Globus pallidus (tissue), 1 donor: ENCODE data around the gene TCN1.
"Not testable (repeated sequence)": the region's sequence is repeated elsewhere in the genome, so short reads cannot be mapped to it uniquely, and the experiment has no call there.

Experiments
- DNase-seq: peaks from one replicate; pipeline ENCODE4 v3.0.0-alpha.2; 2015; ENCODE audit warnings: low spot score

Gene TCN1

GRCh38 chr11:59857439-59858434 lies 8.6 kb downstream of the TCN1 start:
- no peak for DNase-seq

- DNase-seq = no peak
Measured at GRCh38 chr11:59854871-59855270, 11.4 kb downstream of the TCN1 start.

- not testable (repeated sequence) for DNase-seq
Measured at GRCh38 chr11:59851416-59851815, 14.9 kb downstream of the TCN1 start.

- DNase-seq = not testable (repeated sequence)
Measured at GRCh38 chr11:59849551-59849950, 16.7 kb downstream of the TCN1 start.

- no peak for DNase-seq
Measured at GRCh38 chr11:59849129-59849528, 17.2 kb downstream of the TCN1 start.

- DNase-seq = not testable (repeated sequence)
Measured at GRCh38 chr11:59848439-59848838, 17.8 kb downstream of the TCN1 start.

GRCh38 chr11:59847626-59848025 lies 18.7 kb downstream of the TCN1 start:
- no peak for DNase-seq

GRCh38 chr11:59846556-59846955 lies 19.7 kb downstream of the TCN1 start:
- no peak for DNase-seq

- no peak for DNase-seq
Measured at GRCh38 chr11:59845399-59845798, 20.9 kb downstream of the TCN1 start, which contains the start of gene CBLIF. CBLIF (minus strand) TSS chr11:59845499; CDS start chr11:59845453, 46 bp downstream.

GRCh38 chr11:59842316-59842715 lies 24.0 kb downstream of the TCN1 start:
- DNase-seq = no peak

GRCh38 chr11:59841514-59841913 lies 24.8 kb downstream of the TCN1 start:
- DNase-seq = no peak

GRCh38 chr11:59839615-59840014 lies 26.7 kb downstream of the TCN1 start:
- no peak for DNase-seq

GRCh38 chr11:59833602-59834001 lies 32.7 kb downstream of the TCN1 start:
- no peak for DNase-seq

GRCh38 chr11:59829358-59829757 lies 36.9 kb downstream of the TCN1 start:
- no peak for DNase-seq

- peak; percentile 46 for DNase-seq
Measured at GRCh38 chr11:59822989-59823566, 43.2 kb downstream of the TCN1 start.

GRCh38 chr11:59818572-59818971 lies 47.7 kb downstream of the TCN1 start:
- DNase-seq = no peak

GRCh38 chr11:59816434-59816833 lies 49.9 kb downstream of the TCN1 start:
- not testable (repeated sequence) for DNase-seq

- DNase-seq = no peak
Measured at GRCh38 chr11:59815754-59816153, 50.5 kb downstream of the TCN1 start.

GRCh38 chr11:59814021-59814420 lies 52.3 kb downstream of the TCN1 start:
- no peak for DNase-seq

GRCh38 chr11:59813364-59813763 lies 52.9 kb downstream of the TCN1 start:
- no peak for DNase-seq

GRCh38 chr11:59812220-59812619 lies 54.1 kb downstream of the TCN1 start:
- DNase-seq = no peak

- DNase-seq = no peak
Measured at GRCh38 chr11:59810911-59811259, 55.4 kb downstream of the TCN1 start.

GRCh38 chr11:59810189-59810910 lies 55.9 kb downstream of the TCN1 start, which contains the start of gene MRPL16:
MRPL16 (minus strand) TSS chr11:59810778; CDS start chr11:59810658, 120 bp downstream.
- DNase-seq = peak; percentile 75
